SJCRH30 (cell line): ENCODE data around the gene APBB2. TPM values are rescaled to one million over a fixed set of nuclear protein-coding genes. Genes with fewer than 3 reads are reported as not detected.

Experiments
- DNase-seq, 2 experiments: peaks; one replicate each; pipeline ENCODE4 v3.0.0-alpha.2; 2015 to 2020
- H3K27ac ChIP-seq: fragments of 250-450 bp; sonication (Bioruptor Pico); 2 replicates; pipeline ENCODE4 v1.5.1; 2020; ENCODE audit warnings: mild to moderate bottlenecking, moderate library complexity
- H3K27me3 ChIP-seq: fragments of 250-450 bp; sonication (Bioruptor Pico); 2 replicates; pipeline ENCODE4 v1.5.1; 2020; ENCODE audit warnings: mild to moderate bottlenecking, moderate library complexity
- H3K36me3 ChIP-seq: fragments of 250-450 bp; sonication (Bioruptor Pico); 2 replicates; pipeline ENCODE4 v1.5.1; 2020; ENCODE audit warnings: mild to moderate bottlenecking, moderate library complexity
- H3K4me1 ChIP-seq: fragments of 250-450 bp; sonication (Bioruptor Pico); 2 replicates; pipeline ENCODE4 v1.5.1; 2020; ENCODE audit warnings: mild to moderate bottlenecking, moderate library complexity
- H3K4me3 ChIP-seq: fragments of 250-450 bp; sonication (Bioruptor Pico); 2 replicates; pipeline ENCODE4 v1.5.1; 2020; ENCODE audit warnings: mild to moderate bottlenecking, moderate library complexity
- H3K9me3 ChIP-seq: fragments of 250-450 bp; sonication (Bioruptor Pico); replicated peaks from 2 replicates; pipeline ENCODE4 v1.5.1; 2020; ENCODE audit warnings: mild to moderate bottlenecking, moderate library complexity
- total RNA-seq: library from RNA; depleted of rRNA; stranded (reverse); fragments of >200 nt; shearing (Covaris generic); gene quantifications from 2 replicates; pipeline ENCODE4 v1.2.3, GENCODE V29; 2014

APBB2 gene
- total RNA-seq, 1 experiment from 2014 or later = 89.7 TPM

DNA sequence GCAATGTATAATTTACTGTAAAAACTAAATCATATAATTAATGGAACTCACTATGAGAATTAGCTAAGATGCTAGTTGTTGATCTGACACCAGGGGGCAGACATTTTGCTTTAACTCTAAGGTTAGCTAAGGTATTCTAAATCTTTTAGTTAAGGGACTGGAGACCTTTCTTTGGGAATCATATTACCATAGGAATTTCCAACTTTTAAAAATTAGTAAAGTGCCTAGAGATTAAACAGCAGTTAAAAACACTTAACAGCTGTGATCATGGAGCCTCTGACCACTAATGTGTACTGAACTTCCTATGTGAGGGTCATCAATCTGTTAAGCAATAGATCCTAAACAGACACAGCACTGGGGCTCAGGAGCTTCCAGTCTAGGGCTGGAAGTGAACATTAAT lies 238.0 kb downstream of the APBB2 start:
- H3K27ac ChIP-seq = no peak overlapping the region
- H3K9me3 ChIP-seq = no peaks in the 10 kb centered on the region
- peaks cover 6% of the 10 kb centered on the region for H3K4me1 ChIP-seq
- DNase-seq = peak; percentile 62 to 85
- no peak overlapping the region for H3K4me3 ChIP-seq
- peaks cover 15% of the 10 kb centered on the region for H3K36me3 ChIP-seq
- no peaks in the 10 kb centered on the region for H3K27me3 ChIP-seq

- no peaks in the 10 kb centered on the region for H3K9me3 ChIP-seq
- no peaks in the 10 kb centered on the region for H3K27me3 ChIP-seq
- H3K4me1 ChIP-seq = peaks cover 6% of the 10 kb centered on the region
- no peak overlapping the region for H3K27ac ChIP-seq
- no peak for DNase-seq
- H3K36me3 ChIP-seq = peaks cover 6% of the 10 kb centered on the region
- no peak overlapping the region for H3K4me3 ChIP-seq
Observed at GRCh38 chr4:40972722-40973121, 241.6 kb downstream of the APBB2 start.

GRCh38 chr4:40971338-40971737 lies 243.0 kb downstream of the APBB2 start:
- Histone ChIP-seq H3K27ac (no peak overlapping the region), H3K27me3 (no peaks in the 10 kb centered on the region), H3K4me3 (no peak overlapping the region), H3K9me3 (no peaks in the 10 kb centered on the region), H3K36me3 (peaks cover 8% of the 10 kb centered on the region), H3K4me1 (peaks cover 3% of the 10 kb centered on the region)
- DNase-seq = no peak

DNA sequence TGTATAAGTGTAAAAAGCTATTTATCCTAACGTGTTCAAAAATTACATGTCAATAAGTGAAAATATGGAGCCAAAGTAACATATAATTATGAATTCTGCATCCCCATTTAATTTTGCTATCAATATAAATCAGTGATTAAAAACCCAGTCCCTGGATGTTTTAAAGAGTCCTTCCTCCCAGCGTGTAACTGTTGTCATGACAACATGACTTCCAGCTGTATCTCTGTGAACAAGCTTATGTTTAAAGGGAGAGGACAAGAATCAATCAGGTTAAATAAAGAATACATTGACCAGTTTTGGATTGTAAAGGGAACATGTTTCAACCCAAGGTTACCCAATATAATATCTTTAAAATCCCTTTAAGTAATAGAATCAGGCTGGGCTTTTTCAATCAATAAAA lies 244.8 kb downstream of the APBB2 start:
- no peak for DNase-seq
- Histone ChIP-seq H3K27me3 (no peaks in the 10 kb centered on the region), H3K4me3 (no peak overlapping the region), H3K4me1 (no peaks in the 10 kb centered on the region), H3K36me3 (peaks cover 8% of the 10 kb centered on the region), H3K9me3 (no peaks in the 10 kb centered on the region), H3K27ac (no peak overlapping the region)

DNA sequence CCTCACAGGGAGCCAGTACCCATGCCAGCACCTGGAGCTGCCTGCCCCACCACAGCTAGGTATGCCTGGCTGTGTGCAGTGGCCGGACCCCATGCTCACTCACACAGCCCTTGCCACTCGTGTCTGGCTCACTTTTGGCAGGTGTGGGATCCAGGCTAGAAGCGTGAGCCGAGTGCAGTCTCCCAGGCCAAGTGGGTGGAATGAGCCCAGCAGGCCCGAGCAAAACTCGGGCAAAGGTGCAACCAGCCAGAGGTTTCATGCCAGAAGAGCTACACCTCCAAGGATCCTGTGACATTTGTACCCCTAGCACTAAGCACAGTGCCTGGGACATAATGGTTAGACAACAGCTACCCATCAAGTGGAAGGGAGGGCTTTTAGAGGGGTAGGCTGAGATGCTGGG lies 246.8 kb downstream of the APBB2 start:
- Histone ChIP-seq H3K4me3 (no peak overlapping the region), H3K9me3 (no peaks in the 10 kb centered on the region), H3K4me1 (no peaks in the 10 kb centered on the region), H3K27ac (no peak overlapping the region), H3K27me3 (no peaks in the 10 kb centered on the region), H3K36me3 (peaks cover 8% of the 10 kb centered on the region)
- no peak for DNase-seq

DNA sequence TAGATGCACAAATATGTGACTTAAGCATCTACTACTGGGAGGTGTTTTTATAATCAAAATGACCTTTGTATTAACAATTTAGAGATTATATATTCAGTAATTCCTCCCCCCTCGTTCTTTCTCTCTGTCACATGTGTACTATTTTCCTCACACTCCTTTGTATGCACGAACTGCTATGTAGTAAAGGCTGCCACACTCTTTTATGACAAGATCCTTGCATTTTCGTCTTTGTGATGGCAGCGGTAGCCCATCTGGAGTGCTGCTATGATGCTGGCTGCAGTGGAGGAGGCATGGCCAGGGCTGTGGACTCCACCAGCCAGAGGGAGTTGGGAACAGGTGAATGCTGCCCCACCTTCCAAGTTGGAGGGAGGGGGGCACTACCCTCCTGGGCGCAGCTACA lies 248.3 kb downstream of the APBB2 start:
- Histone ChIP-seq H3K9me3 (no peaks in the 10 kb centered on the region), H3K27me3 (no peaks in the 10 kb centered on the region), H3K4me3 (no peak overlapping the region), H3K27ac (no peak overlapping the region), H3K36me3 (peaks cover 8% of the 10 kb centered on the region), H3K4me1 (no peaks in the 10 kb centered on the region)
- DNase-seq = no peak

GRCh38 chr4:40963897-40964478 lies 250.4 kb downstream of the APBB2 start:
- DNase-seq = no peak
- no peaks in the 10 kb centered on the region for H3K4me1 ChIP-seq
- peaks cover 4% of the 10 kb centered on the region; the same call in 1 of the 2 replicates for H3K36me3 ChIP-seq
- no peaks in the 10 kb centered on the region for H3K9me3 ChIP-seq
- H3K27me3 ChIP-seq = no peaks in the 10 kb centered on the region
- H3K27ac ChIP-seq = no peak overlapping the region
- H3K4me3 ChIP-seq = no peak overlapping the region

- H3K27ac ChIP-seq = no peak overlapping the region
- H3K9me3 ChIP-seq = no peaks in the 10 kb centered on the region
- H3K27me3 ChIP-seq = no peaks in the 10 kb centered on the region
- H3K36me3 ChIP-seq = peaks cover 4% of the 10 kb centered on the region; the same call in 1 of the 2 replicates
- H3K4me1 ChIP-seq = no peaks in the 10 kb centered on the region
- no peak overlapping the region for H3K4me3 ChIP-seq
- DNase-seq = no peak
Observed at GRCh38 chr4:40962551-40963180, 251.7 kb downstream of the APBB2 start.

- Histone ChIP-seq H3K9me3 (no peaks in the 10 kb centered on the region), H3K27me3 (no peaks in the 10 kb centered on the region), H3K4me3 (no peak overlapping the region), H3K4me1 (no peaks in the 10 kb centered on the region), H3K27ac (no peak overlapping the region), H3K36me3 (peaks cover 2% of the 10 kb centered on the region; the same call in 1 of the 2 replicates)
- no peak for DNase-seq
Observed at GRCh38 chr4:40960941-40961340, 253.4 kb downstream of the APBB2 start.

DNA sequence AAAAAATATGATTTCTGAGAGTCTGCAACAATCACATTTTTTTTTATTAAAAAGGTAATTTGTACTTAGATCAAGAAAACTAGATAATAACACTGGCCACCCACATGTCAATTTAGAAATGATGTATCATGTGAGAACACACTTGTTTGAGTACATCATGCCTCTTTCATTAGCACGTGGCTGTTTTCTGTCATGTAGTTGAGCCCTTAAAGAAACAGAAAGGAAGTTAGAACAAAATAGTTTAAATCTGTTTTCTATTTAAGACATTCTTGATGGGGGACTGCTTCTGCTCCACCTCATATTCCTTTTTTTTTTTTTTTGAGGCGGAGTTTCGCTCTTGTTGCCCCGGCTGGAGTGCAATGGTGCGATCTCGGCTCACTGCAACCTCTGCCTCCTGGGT lies 257.1 kb downstream of the APBB2 start:
- H3K4me1 ChIP-seq = no peaks in the 10 kb centered on the region
- no peaks in the 10 kb centered on the region for H3K27me3 ChIP-seq
- no peaks in the 10 kb centered on the region for H3K9me3 ChIP-seq
- DNase-seq = no peak
- no peak overlapping the region for H3K4me3 ChIP-seq
- no peak overlapping the region for H3K27ac ChIP-seq
- peaks cover 4% of the 10 kb centered on the region; the same call in 1 of the 2 replicates for H3K36me3 ChIP-seq

DNA sequence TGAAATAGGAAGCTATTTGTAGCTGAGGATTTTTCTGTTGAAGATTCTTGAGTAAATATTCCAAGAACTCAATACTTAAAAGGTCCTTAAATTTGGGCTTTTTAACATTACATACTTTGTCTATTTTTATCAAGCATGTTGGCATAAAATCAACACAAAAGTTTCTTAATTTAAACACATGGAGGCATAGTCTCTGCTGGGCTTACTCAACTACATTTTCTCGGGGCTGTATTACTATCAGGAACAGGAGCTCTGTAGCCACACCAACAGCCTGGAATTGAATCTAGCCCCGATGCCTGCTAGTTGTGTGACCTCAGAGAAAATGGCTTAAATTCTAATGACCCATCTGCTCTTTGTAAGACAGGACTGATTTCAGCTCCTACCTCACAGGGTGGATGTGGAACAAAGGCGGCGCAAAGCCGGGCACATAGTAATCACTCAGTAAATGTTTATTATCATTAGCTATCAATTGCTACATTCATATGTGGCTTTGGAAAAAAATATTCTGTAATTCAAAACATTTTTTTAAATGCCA lies 257.6 kb downstream of the APBB2 start:
- Histone ChIP-seq H3K9me3 (no peaks in the 10 kb centered on the region), H3K4me1 (no peaks in the 10 kb centered on the region), H3K27ac (no peak overlapping the region), H3K27me3 (no peaks in the 10 kb centered on the region), H3K4me3 (no peak overlapping the region), H3K36me3 (peaks cover 4% of the 10 kb centered on the region; the same call in 1 of the 2 replicates)
- DNase-seq = no peak

- H3K36me3 ChIP-seq = peaks cover 4% of the 10 kb centered on the region
- H3K27me3 ChIP-seq = no peaks in the 10 kb centered on the region
- no peak overlapping the region for H3K4me3 ChIP-seq
- no peaks in the 10 kb centered on the region for H3K9me3 ChIP-seq
- no peaks in the 10 kb centered on the region for H3K4me1 ChIP-seq
- no peak overlapping the region for H3K27ac ChIP-seq
- no peak for DNase-seq
Observed at GRCh38 chr4:40954088-40954668, 260.2 kb downstream of the APBB2 start.

- Histone ChIP-seq H3K9me3 (no peaks in the 10 kb centered on the region), H3K36me3 (peaks cover 4% of the 10 kb centered on the region), H3K4me3 (no peak overlapping the region), H3K27me3 (no peaks in the 10 kb centered on the region), H3K27ac (no peak overlapping the region), H3K4me1 (no peaks in the 10 kb centered on the region)
- DNase-seq = no peak
Observed at GRCh38 chr4:40953283-40954087, 260.9 kb downstream of the APBB2 start.

- Histone ChIP-seq H3K4me3 (no peak overlapping the region), H3K9me3 (no peaks in the 10 kb centered on the region), H3K27ac (no peak overlapping the region), H3K36me3 (peaks cover 4% of the 10 kb centered on the region), H3K4me1 (no peaks in the 10 kb centered on the region), H3K27me3 (no peaks in the 10 kb centered on the region)
- DNase-seq = no peak
Observed at GRCh38 chr4:40952672-40953071, 261.7 kb downstream of the APBB2 start.

- no peaks in the 10 kb centered on the region for H3K4me1 ChIP-seq
- H3K36me3 ChIP-seq = peaks cover 4% of the 10 kb centered on the region
- H3K27me3 ChIP-seq = no peaks in the 10 kb centered on the region
- H3K9me3 ChIP-seq = no peaks in the 10 kb centered on the region
- DNase-seq = no peak
- H3K27ac ChIP-seq = no peak overlapping the region
- no peak overlapping the region for H3K4me3 ChIP-seq
Observed at GRCh38 chr4:40952217-40952616, 262.1 kb downstream of the APBB2 start.
